Stimulated activated naive CD8-positive, alpha-beta T cell treated with anti-CD3 and anti-CD28 coated beads, Interleukin-15, Interleukin-2, amounts not matched to agents 100 U/mL and 50 U/mL, for 24 hours (primary cell): ENCODE data around the gene SERPING1.
A peak's percentile ranks its signal among the peaks of the same experiment; 100 is the strongest.

Experiments
- ATAC-seq: fragments of 150-1000 bp; cut with Tn5 transposase; one replicate; pipeline ENCODE4 v1.10.0; 2021
- DNase-seq: peaks from one replicate; pipeline ENCODE4 v3.0.0; 2021

SERPING1 gene

DNA sequence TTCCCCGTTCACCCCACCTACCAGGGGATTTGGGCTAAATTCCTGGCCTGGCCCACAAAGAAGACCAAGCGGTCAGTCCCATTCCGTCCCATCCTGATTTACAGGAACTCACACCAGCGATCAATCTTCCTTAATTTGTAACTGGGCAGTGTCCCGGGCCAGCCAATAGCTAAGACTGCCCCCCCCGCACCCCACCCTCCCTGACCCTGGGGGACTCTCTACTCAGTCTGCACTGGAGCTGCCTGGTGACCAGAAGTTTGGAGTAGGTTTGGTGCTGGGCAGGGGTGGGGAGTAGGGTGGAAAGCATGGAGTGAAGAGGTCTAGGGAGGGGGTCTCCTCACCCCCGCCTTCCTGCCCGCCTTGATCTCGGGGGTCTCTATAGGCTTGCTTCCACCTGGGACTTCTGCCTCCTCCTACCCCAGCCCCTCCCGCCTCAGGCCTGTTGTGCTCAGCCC lies at the start of gene SERPING1:
SERPING1 (plus strand) TSS at position 225 of the 455 bp plus-strand sequence. CDS start 586 bp downstream, outside the sequence.
- ATAC-seq, result no peak
- DNase-seq, result no peak

DNA sequence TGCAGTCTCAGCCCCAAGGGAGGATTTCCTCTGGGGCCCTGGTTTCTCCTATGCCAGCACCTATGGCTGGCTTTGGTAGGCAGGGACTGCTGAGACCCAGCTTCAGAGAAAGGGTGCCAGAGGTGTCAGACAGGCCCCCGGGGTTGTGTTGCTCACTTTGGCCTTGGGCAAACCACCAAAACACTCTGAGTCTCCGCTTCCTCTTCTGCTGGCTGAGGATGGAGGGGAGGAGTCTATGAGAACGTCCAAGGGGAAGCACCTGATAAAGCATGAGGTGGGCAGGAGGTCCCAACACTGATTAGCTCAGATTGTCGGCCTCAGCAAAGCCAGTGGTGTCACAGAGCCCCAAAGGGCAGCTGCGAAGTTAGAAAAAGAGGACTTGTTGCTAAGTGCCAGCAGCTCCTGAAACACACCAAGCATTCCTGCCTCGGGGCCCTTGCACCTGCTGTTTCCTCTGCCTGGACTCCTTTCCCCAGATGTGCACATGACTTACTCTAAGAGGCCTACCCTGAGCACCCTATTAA lies 49.6 kb upstream of the SERPING1 start:
- ATAC-seq (peak; percentile 80), DNase-seq (peak; percentile 32)

DNA sequence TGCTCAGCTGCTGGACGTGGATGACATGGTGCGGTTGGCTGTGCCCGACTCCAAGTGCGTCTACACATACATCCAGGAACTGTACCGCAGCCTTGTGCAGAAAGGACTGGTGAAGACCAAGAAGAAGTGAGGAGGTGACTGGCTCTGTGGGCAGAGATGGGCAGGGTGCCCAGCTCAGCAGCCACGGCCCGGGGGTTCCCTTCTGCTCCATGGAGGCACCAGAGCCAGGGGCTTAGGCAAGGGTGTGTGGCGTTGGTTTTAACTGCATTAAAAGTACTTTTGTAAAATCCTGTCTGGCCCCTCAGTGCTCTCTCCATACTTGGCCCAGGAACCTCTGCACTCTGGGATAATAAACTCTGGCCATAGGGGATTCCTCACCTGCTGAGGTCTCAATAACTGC lies 47.5 kb upstream of the SERPING1 start:
- ATAC-seq, result no peak
- DNase-seq, result no peak

DNA sequence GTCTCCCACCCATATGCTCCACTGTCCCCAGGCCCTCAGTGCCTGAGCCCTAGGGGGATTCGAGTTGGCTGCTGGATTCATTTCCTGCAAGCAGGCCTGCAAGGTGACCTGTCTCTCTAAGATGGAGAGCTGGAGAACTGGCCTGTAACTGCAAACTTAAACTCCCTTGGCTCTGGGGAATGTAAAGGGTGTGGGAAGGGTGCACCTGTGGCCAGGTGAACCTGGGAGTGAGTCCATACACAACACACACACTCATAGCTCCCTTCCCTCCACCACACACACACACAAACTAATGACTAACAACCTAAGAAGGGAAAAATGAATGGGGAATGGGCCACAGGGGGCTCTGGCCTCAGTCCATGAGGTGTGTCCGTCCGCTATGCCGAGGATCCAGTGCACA lies 45.5 kb upstream of the SERPING1 start:
- DNase-seq (no peak), ATAC-seq (no peak)

DNA sequence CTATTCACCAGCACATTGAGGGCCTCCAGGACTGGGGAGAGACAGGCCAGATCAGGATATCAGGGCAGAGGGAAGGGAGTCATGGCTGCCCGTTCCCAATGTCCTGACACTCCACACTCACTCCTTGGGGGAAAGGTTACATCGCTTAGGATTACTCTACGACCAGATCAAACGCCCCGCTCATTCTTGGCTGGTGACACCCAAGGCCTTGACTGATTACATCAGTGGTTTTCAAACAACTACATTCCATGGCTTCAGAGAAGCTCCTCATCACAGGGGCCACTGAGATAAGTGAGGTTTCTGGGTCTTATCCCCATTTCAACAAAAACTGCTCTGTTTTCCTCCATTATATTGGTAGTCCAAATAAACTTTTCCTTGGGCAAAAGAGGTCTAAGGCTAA lies 45.0 kb upstream of the SERPING1 start:
- DNase-seq (no peak), ATAC-seq (no peak)

DNA sequence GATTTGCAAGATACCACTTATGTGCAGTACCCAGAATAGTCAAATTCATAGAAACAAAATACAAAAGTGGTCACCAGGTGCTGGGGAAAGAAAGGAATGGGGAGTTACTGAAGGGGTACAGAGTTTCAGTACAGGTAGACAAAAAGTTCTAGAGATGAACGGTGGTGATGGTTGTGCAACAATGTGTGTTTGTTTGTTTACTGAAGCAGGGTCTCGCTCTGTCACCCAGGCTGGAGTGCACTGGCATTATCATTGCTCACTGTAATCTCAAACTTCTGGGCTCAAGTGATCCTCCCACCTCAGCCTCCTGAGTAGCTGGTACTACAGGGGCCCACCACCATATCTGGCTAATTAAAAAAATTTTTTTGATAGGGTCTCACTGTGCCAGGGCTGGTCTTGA lies 42.1 kb upstream of the SERPING1 start:
- no peak for ATAC-seq
- DNase-seq, result no peak

DNA sequence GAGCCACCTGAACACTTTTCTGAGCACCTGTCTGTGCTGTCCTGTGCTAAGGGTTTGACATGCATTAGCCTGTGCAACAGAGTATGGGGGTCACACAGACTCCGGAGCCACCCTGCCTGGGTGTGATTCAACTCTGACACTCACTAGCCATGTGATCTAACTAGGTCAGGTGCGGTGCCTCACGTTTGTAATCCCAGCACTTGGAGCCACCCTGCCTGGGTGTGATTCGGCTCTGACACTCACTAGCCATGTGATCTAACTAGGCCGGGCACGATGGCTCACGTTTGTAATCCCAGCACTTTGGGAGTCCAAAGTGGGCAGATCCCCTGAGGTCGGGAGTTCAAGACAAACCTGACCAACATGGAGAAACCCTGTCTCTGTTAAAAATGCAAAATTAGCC lies 41.4 kb upstream of the SERPING1 start:
- DNase-seq, result no peak
- peak; percentile 19 for ATAC-seq

DNA sequence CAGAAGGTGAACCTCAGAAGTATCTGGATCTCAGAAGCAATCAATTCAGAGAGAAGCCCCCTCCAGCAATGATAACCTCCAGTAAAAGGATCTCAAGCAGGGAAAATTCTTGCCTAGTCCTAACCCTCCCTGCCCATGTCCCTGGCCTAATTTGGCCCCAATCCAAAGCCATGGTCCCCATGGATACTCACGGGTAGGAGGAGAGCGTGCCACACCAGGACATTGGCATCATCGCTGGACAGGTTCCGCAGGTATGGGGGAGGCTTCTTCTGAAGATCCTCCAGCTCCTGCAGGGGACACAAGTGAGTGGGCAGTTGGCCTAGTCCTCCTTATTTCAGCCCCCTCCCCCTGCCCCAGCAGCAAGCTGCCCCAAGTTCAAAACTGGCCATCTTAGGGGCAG lies 37.3 kb upstream of the SERPING1 start:
- DNase-seq, result no peak
- no peak for ATAC-seq

DNA sequence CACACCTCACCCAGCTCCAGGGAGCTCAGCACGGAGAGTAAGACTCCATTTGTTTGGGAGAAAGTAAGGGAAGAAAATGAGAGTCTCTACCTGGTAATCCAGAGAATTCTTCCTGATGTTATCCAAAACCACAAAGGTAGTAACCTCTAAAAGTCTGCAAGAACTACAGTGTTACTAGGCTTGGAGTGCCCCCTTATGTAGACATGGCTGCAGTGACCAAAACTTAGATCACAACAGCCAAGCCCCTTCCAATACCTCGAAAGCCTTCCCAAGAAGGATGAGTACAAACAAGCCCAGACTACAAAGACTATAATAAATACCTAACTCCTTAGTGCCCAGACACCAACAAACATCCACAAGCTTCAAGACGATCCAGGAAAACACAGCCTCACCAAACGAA lies 34.9 kb upstream of the SERPING1 start:
- no peak for DNase-seq
- no peak for ATAC-seq

DNA sequence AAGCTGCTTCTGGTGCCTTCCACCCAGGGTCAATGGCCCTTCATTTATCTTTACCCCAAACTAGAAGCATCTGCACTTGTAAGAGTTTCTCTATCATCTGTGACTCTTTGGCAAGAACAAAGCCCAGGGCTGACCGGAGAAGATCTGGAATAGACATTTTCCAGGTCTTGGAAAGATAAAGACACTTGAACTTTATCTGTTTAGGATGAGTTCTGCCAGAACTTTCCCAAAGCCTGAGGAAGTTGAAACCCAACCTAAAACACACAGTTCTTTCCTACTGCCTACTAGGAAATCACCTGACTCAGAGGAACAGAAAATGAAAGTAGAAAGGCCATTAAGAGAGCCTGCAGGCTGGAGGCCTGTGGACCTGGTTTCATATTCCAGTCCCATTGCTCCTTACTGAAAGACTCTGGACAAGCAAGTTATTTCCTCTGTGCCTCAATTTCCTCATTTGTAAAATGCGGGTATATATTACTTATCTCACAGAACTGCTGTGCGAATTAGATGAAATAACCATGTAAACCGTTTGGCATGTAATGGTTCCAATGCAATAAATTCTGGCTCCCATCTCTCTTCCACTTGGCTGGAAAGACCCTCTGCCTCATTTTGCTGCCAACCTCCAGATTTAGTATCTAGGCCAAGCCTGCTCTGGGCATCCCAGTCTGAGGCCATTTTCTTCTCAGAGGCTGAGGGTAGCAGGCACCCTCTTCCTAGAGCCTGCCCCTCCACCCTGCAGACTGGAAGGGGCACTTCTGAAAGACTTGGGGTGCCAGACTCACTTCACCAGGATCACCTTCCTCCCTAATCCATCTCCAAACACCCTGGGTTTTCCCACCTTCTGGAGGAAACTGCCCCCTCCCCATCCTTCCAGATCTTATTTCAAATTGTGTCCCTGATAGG lies 31.2 kb upstream of the SERPING1 start:
- DNase-seq (peak; percentile 20), ATAC-seq (peak; percentile 49)

DNA sequence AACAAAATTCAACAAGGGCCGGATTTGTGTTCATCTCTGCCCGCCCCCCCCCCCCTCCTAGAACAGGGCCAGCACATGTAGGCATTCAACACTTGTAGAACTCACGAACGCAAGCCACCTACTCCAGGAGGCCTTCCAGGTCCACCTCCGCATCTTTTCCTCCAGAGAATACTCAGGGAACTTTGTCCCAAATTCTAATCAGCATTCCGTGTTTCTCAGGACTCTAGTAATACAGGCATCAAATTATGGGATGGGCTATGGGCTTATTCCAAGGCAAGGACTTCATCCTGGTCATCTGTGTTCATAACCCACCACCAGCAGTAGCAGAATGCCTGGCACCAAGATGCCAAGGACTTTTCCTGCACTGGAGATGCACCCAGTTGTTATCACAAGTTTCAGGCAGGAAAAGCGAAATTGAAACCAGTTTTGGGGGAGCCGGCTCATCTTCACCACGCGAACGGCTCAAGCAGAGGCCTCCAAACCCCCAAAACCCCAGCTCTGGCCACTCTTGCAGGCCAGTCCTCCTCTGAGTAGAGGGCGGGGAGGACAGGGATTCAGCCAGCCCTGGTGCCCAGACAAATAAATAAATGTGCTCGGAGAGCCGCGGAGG lies 30.5 kb upstream of the SERPING1 start:
- DNase-seq (no peak), ATAC-seq (no peak)

DNA sequence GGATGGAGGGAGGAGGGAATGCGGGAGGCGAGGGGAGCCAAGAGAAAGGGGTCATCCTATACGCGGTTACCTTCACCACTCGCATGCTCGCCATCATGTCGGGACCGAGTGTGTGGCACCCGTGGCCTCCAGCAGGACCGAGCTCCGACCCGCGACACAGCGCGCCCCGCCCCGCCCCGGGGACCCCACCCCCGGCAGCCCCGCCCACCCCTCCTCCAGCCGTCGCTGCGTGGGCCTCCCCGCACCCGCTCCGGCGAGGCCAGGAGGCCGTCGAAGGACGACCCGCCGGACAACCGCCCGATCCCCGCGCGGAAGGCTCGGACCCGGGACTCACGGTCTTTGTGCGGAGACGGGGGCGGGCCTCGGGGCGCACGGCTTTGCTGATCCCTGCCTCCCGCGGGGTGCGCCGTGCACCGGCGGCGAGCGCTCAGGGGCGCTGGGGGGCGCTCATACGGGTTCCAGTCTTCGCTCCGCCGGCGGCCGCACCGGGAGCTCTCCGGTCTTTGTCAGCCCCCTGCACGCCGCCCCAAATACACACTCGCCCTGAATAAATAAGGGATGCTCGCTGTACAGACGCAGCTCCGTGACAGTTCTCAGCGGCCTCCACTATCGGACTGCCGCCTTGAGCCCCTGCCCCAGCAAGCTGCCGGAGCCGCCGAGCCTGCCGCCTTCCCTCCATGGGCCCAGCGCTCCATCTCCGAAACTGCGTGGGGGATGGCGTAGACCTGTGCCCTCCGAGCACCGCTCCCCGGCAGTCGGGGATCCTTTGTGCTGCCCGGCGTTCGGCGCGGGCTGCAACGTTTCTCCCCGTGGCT lies 29.8 kb upstream of the SERPING1 start, which contains the start of gene UBE2L6:
UBE2L6 (minus strand) TSS at position 158 of the 815 bp plus-strand sequence; CDS start at position 97, 61 bp downstream.
- ATAC-seq, result peak; percentile 87
- peak; percentile 77 for DNase-seq

DNA sequence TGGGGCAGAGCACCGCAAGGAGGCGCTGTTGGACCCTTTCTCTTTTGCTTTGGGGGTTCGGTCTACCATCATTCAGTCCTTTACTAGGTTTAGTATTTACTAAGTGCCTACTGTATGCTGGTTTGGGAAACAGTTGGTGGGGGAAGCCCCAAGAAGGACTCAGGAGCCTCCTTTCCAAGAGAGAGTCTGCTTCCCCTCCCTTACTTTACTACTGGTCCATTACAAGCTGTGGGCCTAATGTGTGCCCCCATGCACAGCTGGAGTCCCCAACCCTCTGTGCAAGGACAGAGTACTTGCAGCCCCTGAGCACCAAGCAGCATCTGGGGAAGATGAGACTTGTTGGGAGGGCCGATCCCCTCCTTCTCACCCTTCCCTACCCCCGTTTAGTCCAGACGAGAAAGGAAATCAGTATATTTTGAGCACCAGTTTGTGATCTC lies 29.1 kb upstream of the SERPING1 start:
- DNase-seq (peak; percentile 94), ATAC-seq (peak; percentile 11)

DNA sequence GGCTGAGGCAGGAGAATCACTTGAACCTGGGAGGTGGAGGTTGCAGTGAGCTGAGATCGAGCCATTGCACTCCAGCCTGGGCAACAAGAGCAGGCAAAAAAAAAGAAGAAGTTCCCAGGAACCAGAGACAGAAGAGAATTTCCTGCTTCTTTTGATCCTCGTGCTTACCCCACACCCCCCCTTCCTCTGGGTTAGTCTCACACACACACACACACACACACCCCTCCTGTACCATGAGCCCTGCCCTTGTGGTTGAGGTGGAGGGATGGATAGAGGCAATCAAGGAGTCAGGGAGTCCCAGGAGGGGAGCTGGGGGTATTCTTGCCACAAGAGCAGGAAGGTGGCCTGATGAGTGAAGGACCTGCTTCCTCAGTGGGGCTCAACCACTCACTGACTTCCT lies 25.9 kb upstream of the SERPING1 start:
- DNase-seq (no peak), ATAC-seq (no peak)

DNA sequence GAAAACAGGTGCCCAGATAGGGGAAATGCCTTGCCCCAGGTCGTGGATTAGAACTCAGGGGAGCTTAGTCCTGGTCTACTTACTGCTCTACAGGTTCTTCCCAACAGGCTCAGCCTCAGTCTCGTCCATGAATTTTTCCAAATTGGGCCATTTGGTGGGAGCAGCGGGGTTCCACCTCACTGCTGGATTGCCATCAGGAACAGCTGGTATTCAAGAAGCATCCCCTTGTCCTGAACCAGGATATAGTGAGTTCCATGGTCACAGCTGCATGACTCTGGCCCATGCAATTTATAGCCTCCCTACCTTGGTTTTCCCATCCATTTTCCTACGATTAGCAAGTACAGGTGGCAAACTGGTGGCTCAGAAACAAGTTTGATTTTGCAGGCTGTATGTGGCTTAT lies 23.4 kb upstream of the SERPING1 start:
- DNase-seq, result no peak

DNA sequence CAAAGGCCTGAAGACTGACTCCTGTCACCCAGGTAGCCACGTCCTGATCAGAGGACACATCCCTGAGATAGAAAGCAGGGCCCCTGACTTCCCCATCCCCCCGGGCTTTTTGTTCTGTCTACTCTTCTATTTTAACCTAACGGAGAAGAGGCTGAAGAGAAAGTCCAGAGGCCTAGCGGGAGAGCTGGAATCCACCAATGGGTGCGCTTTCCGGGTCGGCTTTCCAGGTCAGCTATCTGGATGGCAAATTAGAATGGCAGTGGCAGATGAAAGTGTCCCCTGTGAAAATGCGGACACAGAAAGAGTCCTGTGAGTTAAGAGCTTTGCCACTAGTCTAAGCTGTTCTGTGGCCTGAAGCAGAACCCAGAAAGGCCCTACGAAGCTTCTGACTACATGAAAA lies 13.1 kb upstream of the SERPING1 start:
- no peak for DNase-seq
- ATAC-seq, result no peak

More for the DNA sequence above, 23.4 kb upstream of the SERPING1 start:
- no peak for ATAC-seq

DNA sequence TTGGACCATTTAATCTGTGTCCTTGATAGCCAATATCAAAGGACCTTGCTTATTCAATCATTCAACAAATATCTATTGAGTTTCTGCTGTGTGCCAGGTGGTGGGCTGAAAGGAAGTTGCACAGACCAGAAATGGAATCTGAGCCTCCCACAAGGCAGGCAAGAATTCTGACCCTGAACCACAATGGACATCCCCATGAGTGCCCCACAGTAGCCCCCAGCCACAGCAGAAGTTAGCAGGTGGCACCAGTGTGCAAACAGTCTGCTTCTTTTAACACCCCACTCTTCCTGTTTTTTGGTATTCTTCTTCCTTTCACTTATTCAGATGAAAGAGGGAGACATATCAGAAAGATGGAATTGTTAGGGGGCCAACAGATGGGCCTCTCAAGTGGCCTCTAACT lies 12.2 kb upstream of the SERPING1 start:
- DNase-seq (no peak), ATAC-seq (no peak)

DNA sequence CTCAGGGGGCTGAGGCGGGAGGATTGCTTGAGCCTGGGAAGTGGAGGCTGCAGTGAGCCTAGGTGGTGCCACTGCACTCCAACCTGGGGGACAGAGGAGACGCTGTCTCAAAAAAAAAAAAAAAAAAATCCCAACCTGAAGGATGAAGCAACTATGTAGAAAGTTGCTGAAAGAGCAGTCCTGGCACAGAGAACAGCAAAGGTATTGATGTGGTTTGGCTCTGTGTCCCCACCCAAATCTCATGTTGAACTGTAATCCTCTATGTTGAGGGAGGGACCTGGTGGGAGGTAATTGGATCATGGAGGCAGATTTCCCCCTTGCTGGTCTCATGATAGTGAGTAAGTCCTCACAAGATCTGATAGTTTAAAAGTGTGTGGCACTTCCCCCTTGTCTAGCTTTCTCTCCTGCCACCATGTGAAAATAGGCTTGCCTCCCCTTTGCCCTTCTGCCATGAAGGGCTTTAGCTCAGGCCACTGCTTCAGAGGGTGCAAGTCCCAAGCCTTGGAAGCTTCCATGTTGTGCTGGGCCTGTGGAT lies 10.7 kb upstream of the SERPING1 start:
- DNase-seq (no peak), ATAC-seq (no peak)

DNA sequence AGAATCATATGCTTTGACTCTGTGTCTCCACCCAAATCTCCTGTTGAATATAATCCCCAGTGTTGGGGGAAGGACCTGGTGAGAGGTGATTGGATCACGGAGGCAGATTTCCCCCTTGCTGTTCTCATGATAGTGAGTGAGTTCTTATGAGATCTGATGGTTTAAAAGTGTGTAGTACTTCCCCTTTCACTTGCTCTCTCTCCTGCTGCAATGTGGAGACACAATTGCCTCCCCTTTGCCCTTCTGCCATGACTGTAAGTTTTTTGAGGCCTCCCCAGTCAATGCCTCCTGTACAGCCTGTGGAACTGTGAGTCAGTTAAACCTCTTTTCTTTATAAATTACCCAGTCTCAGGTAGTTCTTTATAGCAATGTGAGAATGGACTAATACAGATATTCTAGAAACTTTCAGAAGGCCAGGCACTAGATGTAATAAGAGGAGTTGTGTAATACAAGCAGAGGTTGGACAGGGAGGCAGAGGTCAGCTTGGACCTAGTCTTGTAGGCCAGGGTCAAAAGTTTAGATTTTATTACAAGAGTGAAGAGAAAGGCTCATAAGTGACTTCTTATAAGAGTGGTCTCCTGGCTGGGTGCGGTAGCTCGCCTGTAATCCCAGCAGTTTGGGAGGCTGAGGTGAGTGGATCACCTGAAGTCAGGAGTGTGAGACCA lies 9.3 kb upstream of the SERPING1 start:
- DNase-seq, result no peak
- ATAC-seq, result no peak

DNA sequence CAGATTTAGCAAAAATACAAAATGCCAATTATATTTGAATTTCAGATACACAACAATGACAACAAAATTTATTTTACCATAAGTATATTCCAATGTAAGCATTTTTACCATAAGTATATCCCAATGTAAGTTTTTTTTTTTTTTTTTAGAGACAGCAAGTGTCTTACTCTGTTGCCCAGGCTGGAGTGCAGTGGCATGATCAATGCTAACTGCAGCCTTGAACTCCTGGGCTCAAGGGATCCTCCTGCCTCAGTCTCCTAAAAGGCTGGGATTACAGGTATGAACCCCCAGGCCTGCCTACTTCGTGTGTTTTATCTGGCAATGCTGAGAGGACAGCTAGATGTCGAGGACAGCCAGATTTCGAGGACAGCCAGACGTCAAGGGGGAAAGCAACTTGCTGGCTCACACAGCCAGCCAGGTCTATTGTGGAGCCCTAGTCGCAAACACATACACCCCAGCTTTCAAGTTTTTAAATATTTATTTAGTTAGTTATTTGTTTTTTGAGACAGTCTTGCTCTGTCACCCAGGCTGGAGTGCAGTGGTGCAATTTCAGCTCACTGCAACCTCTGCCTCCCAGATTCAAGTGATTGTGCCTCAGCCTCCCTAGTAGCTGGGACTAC lies 1.1 kb upstream of the SERPING1 start:
- no peak for ATAC-seq

More for the DNA sequence above, 1.1 kb upstream of the SERPING1 start:
- no peak for DNase-seq
